Measurements from ENCODE around the gene GPX7. TPM values are rescaled to one million over a fixed set of nuclear protein-coding genes. Genes with fewer than 3 reads are reported as not detected.
"Not testable (repeated sequence)": the region's sequence is repeated elsewhere in the genome, so short reads cannot be mapped to it uniquely, and the experiment has no call there.

GPX7 gene
- total RNA-seq, 6 donors from 2014 or later: 4.3 to 11.5 (median 9.2) TPM

GRCh38 chr1:52576074-52576473 lies 26.1 kb upstream of the GPX7 start:
- H3K36me3 ChIP-seq: no peaks in the 10 kb centered on the region
- WGBS, 2 donors: 95 to 100% methylated on average over 1 of the region's 1 CpG
- TF ChIP-seq, protein P1, sequence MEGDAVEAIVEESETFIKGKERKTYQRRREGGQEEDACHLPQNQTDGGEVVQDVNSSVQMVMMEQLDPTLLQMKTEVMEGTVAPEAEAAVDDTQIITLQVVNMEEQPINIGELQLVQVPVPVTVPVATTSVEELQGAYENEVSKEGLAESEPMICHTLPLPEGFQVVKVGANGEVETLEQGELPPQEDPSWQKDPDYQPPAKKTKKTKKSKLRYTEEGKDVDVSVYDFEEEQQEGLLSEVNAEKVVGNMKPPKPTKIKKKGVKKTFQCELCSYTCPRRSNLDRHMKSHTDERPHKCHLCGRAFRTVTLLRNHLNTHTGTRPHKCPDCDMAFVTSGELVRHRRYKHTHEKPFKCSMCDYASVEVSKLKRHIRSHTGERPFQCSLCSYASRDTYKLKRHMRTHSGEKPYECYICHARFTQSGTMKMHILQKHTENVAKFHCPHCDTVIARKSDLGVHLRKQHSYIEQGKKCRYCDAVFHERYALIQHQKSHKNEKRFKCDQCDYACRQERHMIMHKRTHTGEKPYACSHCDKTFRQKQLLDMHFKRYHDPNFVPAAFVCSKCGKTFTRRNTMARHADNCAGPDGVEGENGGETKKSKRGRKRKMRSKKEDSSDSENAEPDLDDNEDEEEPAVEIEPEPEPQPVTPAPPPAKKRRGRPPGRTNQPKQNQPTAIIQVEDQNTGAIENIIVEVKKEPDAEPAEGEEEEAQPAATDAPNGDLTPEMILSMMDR (IDR thresholded peaks at IDR 0.05): no peak
- TF ChIP-seq POLR2A (IDR thresholded peaks at IDR 0.05) (no peak), EP300 (IDR thresholded peaks at IDR 0.05) (no peak), POLR2AphosphoS5 (IDR thresholded peaks at IDR 0.05) (no peak)
- no peak overlapping the region for H3K4me3 ChIP-seq
- no peak for DNase-seq
- no peak overlapping the region for H3K27ac ChIP-seq
- no peaks in the 10 kb centered on the region for H3K27me3 ChIP-seq
- ATAC-seq (ENCODE audit: low FRiP score in 2 of 2): no peak
- no peaks in the 10 kb centered on the region for H3K9me3 ChIP-seq
- no peaks in the 10 kb centered on the region for H3K4me1 ChIP-seq

GRCh38 chr1:52578066-52578465 lies 24.1 kb upstream of the GPX7 start:
- H3K27ac ChIP-seq; H3K4me1 ChIP-seq; H3K36me3 ChIP-seq; H3K4me3 ChIP-seq; H3K9me3 ChIP-seq; ATAC-seq (ENCODE audit: low FRiP score in 2 of 2); H3K27me3 ChIP-seq; DNase-seq: not testable (repeated sequence)
- WGBS, 2 donors: 93 to 98% methylated on average over 3 of the region's 3 CpGs

- Histone ChIP-seq H3K4me1 (no peaks in the 10 kb centered on the region), H3K27ac (no peak overlapping the region), H3K27me3 (no peaks in the 10 kb centered on the region), H3K36me3 (no peaks in the 10 kb centered on the region), H3K9me3 (no peaks in the 10 kb centered on the region), H3K4me3 (no peak overlapping the region)
- 48 to 50% methylated on average over 2 of the region's 2 CpGs for WGBS, 2 donors
- ATAC-seq (ENCODE audit: low FRiP score in 2 of 2) (no peak), DNase-seq (no peak)
- TF ChIP-seq POLR2A (IDR thresholded peaks at IDR 0.05) (no peak), EP300 (IDR thresholded peaks at IDR 0.05) (no peak), POLR2AphosphoS5 (IDR thresholded peaks at IDR 0.05) (no peak)
- TF ChIP-seq, protein P1 (IDR thresholded peaks at IDR 0.05): no peak
Observed at GRCh38 chr1:52579415-52579814, 22.8 kb upstream of the GPX7 start.

GRCh38 chr1:52580283-52580682 lies 21.9 kb upstream of the GPX7 start:
- WGBS, 2 donors: 89 to 90% methylated on average over 3 of the region's 3 CpGs
- ATAC-seq (ENCODE audit: low FRiP score in 2 of 2): no peak
- H3K4me1 ChIP-seq: no peaks in the 10 kb centered on the region
- TF ChIP-seq EP300 (IDR thresholded peaks at IDR 0.05) (no peak), POLR2AphosphoS5 (IDR thresholded peaks at IDR 0.05) (no peak), POLR2A (IDR thresholded peaks at IDR 0.05) (no peak)
- TF ChIP-seq, protein P1 (IDR thresholded peaks at IDR 0.05): no peak
- H3K27ac ChIP-seq: no peak overlapping the region
- H3K4me3 ChIP-seq: no peak overlapping the region
- H3K9me3 ChIP-seq: no peaks in the 10 kb centered on the region
- no peaks in the 10 kb centered on the region for H3K27me3 ChIP-seq
- no peaks in the 10 kb centered on the region for H3K36me3 ChIP-seq
- DNase-seq: no peak

DNA sequence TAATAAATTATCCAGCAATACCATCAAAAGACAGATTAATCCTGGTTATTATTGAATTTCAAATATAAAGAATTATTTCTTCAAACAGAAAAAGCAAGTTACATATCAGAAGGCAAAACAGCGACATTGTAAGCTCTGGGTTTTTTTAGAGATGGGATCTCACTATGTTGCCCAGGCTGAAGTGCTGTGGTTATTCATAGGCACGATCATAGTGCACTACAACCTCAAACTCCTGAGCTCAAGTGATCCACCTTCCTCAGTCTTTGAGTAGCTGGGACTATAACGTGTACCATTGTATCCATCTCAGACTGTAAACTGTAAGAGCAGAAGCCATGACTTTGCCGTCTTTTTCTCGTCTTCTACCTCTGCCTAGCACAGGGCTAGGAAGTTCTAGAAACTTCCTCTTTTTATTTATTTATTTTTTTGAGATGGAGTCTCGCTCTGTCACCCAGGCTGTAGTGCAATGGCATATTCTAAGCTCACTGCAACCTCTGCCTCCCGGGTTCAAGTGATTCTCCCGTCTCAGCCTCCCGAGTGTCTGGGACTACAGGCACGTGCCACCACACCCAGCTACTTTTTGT lies 20.0 kb upstream of the GPX7 start:
- 90 to 93% methylated on average over 10 of the region's 10 CpGs for WGBS, 2 donors
- no peaks in the 10 kb centered on the region for H3K4me1 ChIP-seq
- DNase-seq (no peak), ATAC-seq (ENCODE audit: low FRiP score in 2 of 2) (no peak)
- no peak for TF ChIP-seq EP300 (IDR thresholded peaks at IDR 0.05)
- TF ChIP-seq POLR2AphosphoS5 (IDR thresholded peaks at IDR 0.05): no peak
- H3K9me3 ChIP-seq: no peaks in the 10 kb centered on the region
- no peaks in the 10 kb centered on the region for H3K36me3 ChIP-seq
- no peaks in the 10 kb centered on the region for H3K27me3 ChIP-seq
- H3K4me3 ChIP-seq: no peak overlapping the region
- no peak overlapping the region for H3K27ac ChIP-seq

- H3K27me3 ChIP-seq: no peaks in the 10 kb centered on the region
- H3K4me3 ChIP-seq: no peak overlapping the region
- TF ChIP-seq EP300 (IDR thresholded peaks at IDR 0.05) (no peak), POLR2A (IDR thresholded peaks at IDR 0.05) (no peak), POLR2AphosphoS5 (IDR thresholded peaks at IDR 0.05) (no peak)
- TF ChIP-seq, protein P1 (IDR thresholded peaks at IDR 0.05): no peak
- H3K36me3 ChIP-seq: no peaks in the 10 kb centered on the region
- DNase-seq: no peak
- H3K27ac ChIP-seq: no peak overlapping the region
- ATAC-seq (ENCODE audit: low FRiP score in 2 of 2): no peak
- 73 to 75% methylated on average over 1 of the region's 1 CpG for WGBS, 2 donors
- H3K9me3 ChIP-seq: no peaks in the 10 kb centered on the region
- H3K4me1 ChIP-seq: no peaks in the 10 kb centered on the region
Observed at GRCh38 chr1:52585474-52585873, 16.7 kb upstream of the GPX7 start.
